DMS 273 (cell line): ENCODE measurements around the gene KRT3.

Experiments
- DNase-seq: peaks from one replicate; lab custom pipeline; 2025; ENCODE audit not compliant: unreplicated experiment; lab: John Stamatoyannopoulos, UW

KRT3 gene

DNA sequence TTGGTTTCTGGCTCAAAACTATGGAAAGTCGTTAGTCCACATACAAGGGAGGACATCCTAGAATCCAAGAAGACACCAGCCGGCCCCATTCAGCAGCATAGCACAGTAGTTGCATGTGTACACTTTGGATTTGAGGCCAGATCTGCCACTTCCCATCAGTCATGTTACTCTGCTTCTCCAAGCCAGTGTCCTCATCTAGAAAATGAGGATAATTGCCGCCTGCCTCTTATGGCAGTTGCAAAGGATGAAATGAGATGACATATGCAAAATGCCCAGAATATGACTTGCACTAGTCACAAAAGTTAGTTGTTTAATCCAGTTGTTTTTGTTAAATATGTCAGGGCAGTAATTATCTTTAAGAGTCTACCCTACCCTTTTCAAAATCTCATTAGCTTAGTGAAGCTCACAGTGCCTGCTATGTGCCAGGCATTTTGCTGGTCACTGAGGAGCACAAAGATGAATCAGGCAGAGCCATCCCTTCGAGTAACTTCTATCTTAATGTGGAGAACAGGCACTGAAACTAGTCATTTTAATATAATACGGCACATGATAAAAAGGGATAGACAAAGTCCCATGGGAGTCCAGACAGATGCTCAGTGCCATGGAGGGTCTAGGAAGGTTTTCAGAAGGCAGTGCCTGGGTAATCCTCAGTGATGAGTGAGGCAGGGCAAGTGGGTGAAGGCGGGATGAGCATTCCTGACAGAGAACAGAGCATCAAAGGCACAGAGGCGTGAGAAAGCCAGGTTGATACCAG is 12.2 kb downstream of the KRT3 start:
- DNase-seq: no peak

DNA sequence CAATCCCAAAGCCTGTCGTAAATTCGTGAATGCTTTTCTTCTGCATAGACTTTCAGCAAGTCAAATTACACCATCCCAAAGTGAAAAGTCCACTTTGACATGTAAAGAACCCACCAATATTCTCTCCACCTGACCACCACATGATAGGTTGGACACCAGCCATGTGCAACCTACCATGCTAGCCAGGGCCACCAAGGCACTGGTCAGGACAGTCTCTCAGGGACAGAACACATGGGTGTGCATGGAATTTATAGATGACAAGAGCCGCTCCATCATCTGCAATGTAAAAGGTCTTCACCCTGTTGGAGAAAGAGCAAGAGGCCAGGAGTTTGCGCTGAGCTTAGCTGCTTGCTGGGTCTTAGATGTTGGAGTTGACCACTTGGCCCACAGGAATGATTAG is 13.4 kb downstream of the KRT3 start:
- no peak for DNase-seq

DNA sequence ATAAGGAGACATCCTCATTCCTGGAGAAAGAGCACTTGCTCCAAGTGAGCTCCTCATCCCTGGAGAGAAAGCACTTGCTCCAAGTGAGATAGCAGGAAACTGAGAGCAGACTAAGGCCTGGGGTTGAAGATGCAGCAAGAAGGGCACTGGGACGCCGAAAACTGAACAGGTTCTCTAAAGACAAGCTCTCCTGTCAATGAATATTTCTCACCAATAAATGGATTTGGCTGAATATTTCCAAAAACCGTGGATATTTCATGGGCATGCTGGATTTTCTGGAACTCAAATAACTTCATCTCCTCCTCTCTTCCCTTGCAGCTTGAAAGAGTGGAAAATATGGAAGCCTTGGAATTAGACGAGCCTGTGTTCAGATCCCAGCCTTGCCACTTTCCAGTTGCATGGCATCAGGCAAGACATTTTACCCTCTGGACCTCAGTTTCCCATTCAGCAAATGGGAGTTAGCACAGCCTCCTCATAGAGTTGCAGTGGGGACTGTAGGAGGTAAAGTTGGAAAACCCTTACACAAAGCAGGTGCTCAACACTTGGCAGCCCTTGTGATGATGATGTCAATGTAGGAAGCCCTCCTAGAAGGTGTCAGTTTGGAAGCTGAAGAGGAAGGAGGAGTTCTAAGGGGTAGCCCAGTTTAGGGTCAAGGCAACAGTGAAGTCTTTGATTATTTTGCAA is 14.4 kb downstream of the KRT3 start:
- no peak for DNase-seq

DNA sequence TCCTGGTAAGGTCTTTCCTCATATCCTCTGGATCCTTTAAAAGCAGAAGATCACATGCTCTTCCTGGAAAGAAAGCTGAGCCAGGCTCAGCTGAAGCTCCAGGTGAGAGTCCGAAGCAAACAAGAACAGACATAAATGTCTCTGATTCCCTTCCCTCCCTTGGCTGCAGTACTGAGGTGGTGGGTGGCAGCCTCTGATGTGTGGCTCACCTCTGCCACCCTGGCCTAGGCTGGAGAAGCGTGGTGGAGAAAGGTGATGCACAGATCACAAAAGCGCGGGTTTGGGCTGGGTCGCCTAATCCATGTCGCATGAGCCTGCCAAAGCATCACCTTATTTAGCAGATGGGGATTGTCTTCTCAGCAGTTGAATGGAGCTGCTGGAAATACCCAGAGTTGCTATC is 16.0 kb downstream of the KRT3 start:
- DNase-seq: no peak

DNA sequence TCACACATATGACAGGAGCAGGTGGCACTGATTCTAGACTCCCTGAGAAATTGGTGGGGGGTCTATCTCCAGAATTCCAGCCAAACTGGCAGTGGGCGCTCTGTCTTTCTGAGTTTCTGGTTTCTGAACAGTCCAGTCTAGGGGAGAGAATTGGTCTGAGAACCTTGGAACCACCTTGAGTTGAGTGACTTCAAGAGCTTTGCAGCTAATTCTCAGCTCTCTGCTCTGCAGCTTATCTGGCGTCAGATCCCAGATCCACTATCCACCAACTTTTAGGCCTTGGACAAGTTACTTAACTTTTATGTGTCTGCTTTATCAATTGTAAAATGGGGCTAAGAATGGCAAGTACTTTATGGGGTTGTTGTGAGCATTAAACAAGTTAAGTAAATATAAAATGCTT is 17.1 kb downstream of the KRT3 start:
- no peak for DNase-seq

DNA sequence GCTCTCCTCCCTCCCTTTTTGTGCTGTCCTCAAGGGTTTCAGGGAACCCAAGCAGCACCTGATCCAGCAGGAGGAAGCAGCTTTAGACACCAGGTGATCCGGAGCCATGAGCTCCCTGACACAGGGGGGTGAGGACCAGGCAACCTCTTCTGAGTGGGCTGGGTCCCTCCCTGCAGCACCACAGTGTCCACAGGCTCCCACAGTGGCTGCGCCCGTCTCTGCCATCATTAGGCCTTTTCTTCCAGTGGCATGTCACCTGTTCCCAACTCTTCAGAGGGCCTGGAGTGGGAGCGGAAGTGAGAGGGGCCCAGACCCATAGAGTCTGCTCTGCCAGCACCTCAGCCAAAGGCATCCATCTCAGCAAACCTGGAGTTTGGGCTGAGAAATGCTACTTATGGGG is 18.4 kb downstream of the KRT3 start:
- no peak for DNase-seq

DNA sequence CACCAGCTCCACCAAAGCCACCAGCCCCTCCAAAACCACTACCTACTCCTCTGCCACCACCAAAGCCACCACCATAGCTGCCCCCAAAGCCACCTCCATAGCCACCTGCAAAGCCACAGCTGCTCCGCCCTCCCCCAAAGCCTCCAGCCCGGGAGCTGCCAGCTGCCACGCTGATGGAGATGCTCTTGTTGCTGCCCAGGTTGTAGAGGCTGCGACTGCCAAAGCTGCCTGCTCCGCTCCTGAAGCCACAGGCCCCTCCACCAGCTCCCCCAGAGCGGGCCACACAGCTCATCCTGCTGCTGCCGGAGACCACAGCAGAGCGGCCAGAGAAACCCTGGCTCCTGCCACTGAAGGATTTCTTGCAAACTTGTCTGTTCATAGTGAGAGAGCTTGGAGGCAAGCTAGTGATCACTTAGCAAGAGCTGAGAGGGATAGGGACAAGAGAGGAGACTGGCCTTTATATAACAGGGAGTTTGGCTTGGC is 19.0 kb downstream of the KRT3 start, which contains the start of gene KRT76:
TSS of gene KRT76 (minus strand) at position 433 of the 483 bp plus-strand sequence. CDS start at position 379, 54 bp downstream.
- no peak for DNase-seq

DNA sequence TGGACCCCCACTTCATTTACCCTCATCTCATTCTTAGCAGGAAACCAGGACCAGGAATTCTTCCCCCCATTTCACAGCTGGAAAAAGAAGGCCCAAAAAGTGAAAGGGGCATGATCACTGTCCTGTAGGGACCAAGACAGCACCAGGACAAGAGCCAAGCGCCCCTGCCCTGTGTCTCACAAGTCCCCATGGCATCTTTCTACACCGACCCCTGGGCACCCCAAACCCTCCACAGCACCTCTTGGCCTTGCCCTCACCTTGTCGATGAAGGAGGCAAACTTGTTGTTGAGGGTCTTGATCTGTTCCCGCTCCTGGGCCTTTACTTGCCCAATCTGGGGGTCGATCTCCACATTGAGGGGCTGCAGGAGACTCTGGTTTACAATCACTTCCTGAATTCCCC is 19.5 kb downstream of the KRT3 start:
- no peak for DNase-seq

DNA sequence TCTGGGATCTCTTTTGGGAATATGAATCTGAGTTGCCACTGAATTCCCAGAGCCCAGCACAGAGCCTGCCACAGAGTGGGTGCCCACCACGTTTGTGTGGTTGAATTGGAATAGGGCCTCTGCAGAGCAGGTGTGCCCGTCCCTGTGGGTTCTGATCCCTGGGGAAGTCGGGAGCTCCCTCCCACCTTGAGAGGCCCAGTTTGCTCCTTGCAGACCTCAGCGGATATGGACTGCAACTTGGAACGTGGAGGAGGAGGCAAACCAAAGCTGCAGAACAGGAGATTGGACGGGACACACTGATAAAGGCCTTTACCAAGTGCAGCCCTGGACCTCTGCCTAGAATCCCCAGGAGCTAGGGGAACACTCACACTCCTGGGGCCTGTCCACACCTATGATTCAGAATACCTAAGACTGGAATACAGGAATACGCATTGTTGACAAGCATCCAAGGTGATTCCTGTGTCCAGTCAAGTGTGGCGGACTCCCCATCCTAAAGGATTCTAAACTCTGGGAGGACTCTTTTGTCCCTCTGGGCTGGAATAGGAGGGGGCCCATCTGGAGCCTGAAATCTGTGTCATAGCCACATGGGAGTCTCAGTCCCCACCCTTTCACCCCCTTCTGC is 21.2 kb downstream of the KRT3 start:
- no peak for DNase-seq

DNA sequence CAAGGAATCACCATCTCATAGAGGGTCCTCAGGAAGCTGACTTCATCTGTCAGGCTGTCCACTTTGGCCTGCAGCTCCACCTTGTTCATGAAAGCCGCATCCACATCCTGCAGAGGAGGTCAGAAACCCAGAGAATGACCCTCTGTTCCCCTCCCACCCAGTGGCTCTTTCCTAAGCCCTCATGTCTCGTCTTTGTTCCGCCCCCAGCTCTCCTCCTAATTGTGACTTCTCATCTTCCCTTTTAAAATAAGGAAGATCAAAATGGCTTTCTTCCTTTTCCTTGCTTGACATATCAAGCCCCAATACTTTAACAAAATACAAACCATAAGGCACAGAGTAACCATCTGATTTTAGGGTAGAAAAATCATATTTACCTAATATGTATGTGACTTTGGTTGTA is 23.1 kb downstream of the KRT3 start:
- no peak for DNase-seq

DNA sequence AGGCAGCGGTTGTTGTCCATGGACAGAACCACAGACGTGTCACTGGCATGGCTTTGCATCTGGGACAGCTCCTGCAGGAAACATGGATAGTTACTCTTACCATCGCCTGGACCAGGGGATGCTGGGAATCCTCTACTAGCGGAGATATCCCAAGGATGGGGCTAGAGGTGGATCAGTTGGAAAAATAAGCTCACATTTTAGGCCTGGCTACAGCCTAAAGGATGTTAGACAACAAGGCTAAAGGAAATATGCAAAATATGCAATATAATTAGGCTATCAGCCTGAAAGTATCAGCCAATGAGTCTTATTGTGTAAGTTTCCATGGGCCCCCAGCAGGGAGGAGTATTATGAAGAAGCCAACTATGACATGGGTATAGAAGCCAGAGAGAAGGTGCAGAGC is 23.7 kb downstream of the KRT3 start:
- no peak for DNase-seq

DNA sequence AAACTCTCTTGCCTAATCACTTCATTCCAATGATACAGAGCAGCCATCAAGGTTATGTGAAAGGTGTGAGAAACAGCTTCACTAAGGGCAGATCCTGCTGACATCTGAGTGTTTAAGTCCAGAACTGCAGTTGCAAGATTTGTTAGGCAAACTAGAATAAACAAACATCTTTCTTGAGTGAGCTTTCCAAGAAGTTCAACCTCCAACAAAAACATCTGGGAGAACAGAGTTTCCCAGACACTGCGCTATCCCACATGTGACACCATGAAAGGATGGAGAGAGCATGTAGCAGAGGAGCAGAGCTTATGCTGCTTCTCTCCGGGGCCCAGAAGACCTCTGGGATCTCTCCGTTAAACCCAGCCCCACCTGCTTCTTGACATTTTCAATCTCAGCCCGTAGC is 24.4 kb downstream of the KRT3 start:
- no peak for DNase-seq

DNA sequence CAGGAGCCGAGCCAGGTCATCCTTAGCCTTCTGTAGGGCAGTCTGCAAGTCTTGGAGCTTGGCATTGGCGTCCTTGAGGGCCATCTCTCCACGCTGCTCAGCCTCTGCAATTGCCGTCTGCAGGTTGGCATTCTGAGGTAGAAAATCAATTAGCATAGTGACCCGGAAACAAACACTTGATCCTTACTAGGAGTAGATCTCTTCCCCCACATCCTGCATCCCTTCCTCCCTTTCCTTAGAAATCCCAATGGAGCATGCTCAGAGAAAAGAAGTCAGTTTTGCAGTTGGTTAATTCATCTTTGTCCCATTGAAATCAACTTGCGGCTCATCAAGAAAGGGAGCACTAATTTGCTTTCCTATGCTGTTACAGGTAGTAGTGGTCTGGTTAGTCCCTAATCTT is 24.8 kb downstream of the KRT3 start:
- DNase-seq: no peak

DNA sequence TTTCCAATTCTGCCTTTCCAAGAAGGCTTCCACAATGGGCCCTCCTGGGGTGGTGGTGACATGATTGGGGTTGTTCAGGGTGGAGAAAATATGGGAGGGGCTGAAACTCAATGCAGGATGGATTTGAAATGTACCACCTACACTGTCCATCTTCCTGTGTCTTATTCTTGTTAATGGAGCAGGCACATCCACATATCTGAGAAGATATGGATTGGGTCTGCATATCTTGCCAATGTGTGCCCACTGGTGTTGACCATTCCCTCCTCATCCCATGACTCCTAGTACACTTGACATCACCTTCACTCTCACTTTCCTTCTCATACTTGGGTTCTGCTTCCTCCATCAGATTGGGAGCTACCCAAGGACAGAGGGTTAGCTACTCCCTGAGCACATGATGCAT is 26.0 kb downstream of the KRT3 start:
- no peak for DNase-seq

DNA sequence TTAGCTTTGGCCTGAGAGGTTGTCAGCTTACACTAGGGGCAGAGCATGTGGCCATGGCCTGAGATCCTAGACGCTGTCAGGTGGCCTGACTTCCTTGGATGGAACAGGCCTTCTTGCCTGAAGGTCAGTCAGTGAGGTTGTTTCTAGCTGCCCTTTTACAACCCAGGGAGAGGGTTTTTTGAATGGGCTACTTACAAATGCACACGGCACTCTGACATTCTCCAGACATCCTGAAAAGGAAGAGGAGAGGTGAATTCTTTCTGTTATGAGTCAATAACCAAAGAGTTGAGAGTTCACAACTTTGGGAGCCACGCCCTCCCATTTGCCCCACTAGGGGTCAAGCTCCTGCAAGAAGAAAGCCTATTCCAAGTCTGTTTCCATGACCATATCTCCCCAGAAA is 26.6 kb downstream of the KRT3 start:
- DNase-seq: no peak

DNA sequence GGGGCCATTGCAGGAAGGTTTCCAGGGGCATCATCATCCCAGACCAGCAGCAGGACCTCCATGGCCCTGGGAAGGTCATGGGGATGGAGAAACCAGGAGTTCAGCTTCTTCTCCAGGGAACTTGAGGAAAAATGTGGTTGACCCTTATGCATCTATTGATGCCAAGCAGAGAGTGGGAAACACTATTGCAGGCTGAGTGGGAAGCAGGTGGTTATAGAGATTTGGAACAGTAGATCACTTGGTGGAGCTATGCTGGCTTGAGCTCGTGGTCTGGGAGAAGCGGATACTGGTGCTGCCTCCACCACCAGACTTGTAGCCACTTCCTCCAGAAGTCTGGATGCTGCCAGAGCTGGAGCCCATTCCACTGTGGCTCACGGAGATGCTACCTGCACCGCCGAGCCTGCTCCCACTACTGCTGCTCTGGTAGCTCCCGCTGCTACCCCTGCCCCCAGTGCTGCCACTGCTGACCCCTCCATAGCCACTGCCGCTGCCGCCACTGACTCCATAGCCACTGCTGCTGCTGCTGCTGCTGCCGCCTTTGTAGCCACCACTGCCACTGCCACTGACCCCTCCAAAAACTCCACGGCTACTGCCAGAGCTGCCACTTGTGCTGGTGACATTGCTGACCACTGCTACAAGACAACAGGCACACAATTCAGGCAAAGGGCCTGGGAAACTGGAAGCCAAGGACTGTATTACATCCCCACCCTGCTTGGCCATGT is 27.3 kb downstream of the KRT3 start:
- no peak for DNase-seq

DNA sequence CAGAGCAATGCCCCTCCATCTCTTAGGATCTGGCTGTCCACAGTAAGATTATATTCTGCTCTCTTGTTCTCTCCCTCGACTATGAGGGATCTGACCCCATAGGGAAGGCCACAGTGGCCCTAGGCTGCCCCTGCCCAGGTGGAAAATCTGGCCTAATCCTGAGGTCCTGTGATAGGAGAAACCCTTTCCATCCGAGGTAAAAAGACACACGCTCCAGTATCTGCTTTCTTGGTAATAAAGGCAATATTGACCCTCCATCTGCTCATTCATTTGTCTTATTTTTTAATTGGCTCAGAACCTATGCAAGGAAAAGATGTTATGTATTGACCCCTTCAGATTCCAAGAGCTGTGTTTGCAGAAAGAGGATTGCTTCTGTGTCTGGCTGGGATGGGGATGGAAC is 28.5 kb downstream of the KRT3 start:
- DNase-seq: no peak

DNA sequence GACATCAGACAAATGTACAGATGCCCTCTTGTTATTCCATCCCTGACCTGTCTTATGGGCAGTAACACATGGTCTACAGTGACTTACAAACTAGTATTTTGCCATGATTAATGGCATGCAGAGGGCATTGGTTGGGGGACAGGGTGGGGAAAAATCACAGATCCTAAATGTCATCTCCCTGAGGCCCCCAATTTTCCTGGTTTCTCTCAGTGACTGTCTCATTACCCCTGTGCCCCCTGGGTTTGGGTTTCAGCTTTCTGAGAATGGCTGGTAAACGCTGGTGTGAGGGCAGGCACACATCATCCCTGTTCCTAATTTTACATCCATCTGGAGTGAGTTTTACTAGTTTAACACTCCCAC is 28.9 kb downstream of the KRT3 start:
- DNase-seq: no peak

DNA sequence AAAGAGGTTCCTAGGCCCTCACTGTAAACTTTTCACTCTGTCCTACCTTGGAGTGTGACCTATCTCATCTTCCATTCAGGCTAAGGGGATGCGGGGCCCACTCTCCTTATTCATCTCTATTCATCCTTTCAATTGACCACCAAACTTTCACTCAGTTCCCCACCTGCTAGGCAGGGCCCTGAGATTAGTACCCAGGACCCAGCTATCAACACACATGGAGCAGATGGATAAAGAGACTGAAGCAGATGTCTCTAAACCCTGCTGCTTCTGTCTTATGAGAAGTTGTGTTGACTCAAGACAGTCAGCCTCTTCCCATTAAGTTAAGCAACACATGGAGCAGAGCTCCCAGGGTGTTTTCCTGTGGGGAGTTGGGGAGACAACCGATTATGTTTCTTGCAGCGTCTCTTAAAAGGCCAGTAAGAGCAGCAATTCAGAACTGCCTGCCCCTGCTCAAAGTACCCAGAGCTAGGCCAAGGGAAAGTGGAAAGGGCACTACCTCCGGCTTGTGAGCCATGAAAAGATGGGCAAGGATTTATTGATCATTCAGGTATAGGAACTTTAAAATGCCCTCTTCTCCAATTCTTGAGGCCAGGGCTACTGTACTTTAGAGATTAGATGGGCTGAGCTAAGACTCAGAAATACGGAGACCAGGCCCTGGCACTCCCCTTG is 29.4 kb downstream of the KRT3 start:
- DNase-seq: no peak

DNA sequence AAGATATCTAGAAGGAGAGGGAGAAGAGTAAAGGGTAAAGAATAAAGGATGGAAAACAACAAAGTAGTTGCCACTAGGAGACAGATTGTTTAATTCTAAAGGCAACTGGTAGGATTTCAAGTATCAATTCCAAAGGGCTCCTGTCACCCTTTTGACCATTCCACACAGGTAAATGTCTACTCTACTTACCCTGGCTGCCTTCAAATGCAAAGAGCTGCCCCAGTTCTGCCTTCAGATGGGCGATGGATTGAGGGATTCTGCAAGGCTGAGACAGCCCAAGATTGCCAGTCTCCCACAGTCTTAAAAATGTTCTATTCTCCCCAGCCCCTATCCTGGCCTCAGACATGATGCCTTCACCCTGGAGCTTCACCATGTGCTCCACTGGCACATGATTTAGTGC is 30.2 kb downstream of the KRT3 start:
- no peak for DNase-seq

DNA sequence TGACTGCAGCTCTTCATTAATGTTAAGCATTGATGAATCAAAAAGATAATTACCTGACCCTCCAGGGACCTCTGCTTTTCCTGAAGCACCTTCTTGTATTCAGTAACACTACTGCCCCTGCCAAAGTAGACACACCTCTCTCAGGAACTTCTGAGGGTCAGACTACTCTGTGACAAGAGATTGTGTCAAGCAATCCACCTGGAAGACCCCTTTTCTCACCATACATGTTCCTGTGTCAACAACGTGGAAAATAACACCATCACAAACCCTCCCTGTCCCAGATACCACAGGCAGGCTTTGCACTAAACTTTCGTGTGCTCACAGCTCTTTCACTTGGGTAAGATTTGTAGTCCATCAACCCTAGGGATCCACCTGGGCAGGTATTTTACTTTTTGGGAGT is 31.9 kb downstream of the KRT3 start:
- DNase-seq: no peak
